Upper lobe of right lung (tissue), 1 donor: ENCODE data around the gene VPS18. TPM values are rescaled to one million over a fixed set of nuclear protein-coding genes. Genes with fewer than 3 reads are reported as not detected.
A peak's percentile ranks its signal among the peaks of the same experiment; 100 is the strongest.

ENCODE experiments used
- ATAC-seq: fragments of 200-7000 bp; cut with Tn5 transposase; one replicate; pipeline ENCODE4 v1.9.1; 2020; ENCODE audit warnings: mild to moderate bottlenecking, moderate library complexity
- DNase-seq: peaks from one replicate; pipeline ENCODE4 v3.0.0-alpha.2; 2020
- H3K27ac ChIP-seq: fragments of 200-600 bp; one replicate; pipeline ENCODE4 v1.8.0; 2022
- H3K27me3 ChIP-seq: fragments of 200-600 bp; one replicate; pipeline ENCODE4 v1.8.0; 2022; ENCODE audit warnings: mild to moderate bottlenecking
- H3K36me3 ChIP-seq: fragments of 200-600 bp; one replicate; pipeline ENCODE4 v1.8.0; 2022
- H3K4me1 ChIP-seq: fragments of 200-600 bp; one replicate; pipeline ENCODE4 v1.8.0; 2022
- H3K4me3 ChIP-seq: fragments of 200-600 bp; one replicate; pipeline ENCODE4 v1.8.0; 2022; ENCODE audit warnings: mild to moderate bottlenecking
- H3K9me3 ChIP-seq: fragments of 200-600 bp; one replicate; pipeline ENCODE4 v1.8.0; 2022
- CTCF ChIP-seq: fragments of 200-600 bp; IDR thresholded peaks from one replicate; pipeline ENCODE4 v1.8.0; 2022; ENCODE audit warnings: antibody characterized with exemption
- intact Hi-C: fragments of 100-400 bp; cut with DNase I; formaldehyde crosslinking; loops from one replicate; pipeline ENCODE4 v1.11.0; 2022
- total RNA-seq: library from RNA; stranded (reverse); fragmentation: NEBNext Ultra II Directional; extraction: Animal tissue kit (Norgen Biotek cat#: 25700); gene quantifications from one replicate; pipeline ENCODE4 v1.2.1, GENCODE V29; 2021
- donor health status: DM: no; HTN: yes; CAD: no; lungs with severe emphysema.

Gene VPS18
- total RNA-seq, 1 donor from 2014 or later: 24.5 TPM

GRCh38 chr15:40911693-40912092 is 17.4 kb downstream of the VPS18 start:
- Histone ChIP-seq H3K27ac (peak overlapping the region; percentile 6), H3K4me3 (no peak overlapping the region), H3K4me1 (peaks cover 26% of the 10 kb centered on the region), H3K36me3 (no peaks in the 10 kb centered on the region), H3K27me3 (no peaks in the 10 kb centered on the region), H3K9me3 (no peaks in the 10 kb centered on the region)
- intact Hi-C loops: no loop called here
- ATAC-seq: no peak
- DNase-seq: no peak
- TF ChIP-seq CTCF: no peak

GRCh38 chr15:40912478-40912877 is 18.2 kb downstream of the VPS18 start:
- TF ChIP-seq CTCF: no peak
- intact Hi-C loops: no loop called here
- H3K9me3 ChIP-seq: no peaks in the 10 kb centered on the region
- H3K27ac ChIP-seq: no peak overlapping the region
- ATAC-seq (no peak), DNase-seq (no peak)
- H3K4me1 ChIP-seq: peaks cover 18% of the 10 kb centered on the region
- no peak overlapping the region for H3K4me3 ChIP-seq
- H3K36me3 ChIP-seq: no peaks in the 10 kb centered on the region
- no peaks in the 10 kb centered on the region for H3K27me3 ChIP-seq

GRCh38 chr15:40914013-40914412 is 19.8 kb downstream of the VPS18 start:
- Histone ChIP-seq H3K4me1 (peaks cover 27% of the 10 kb centered on the region), H3K27ac (no peak overlapping the region), H3K4me3 (no peak overlapping the region), H3K36me3 (no peaks in the 10 kb centered on the region), H3K9me3 (no peaks in the 10 kb centered on the region), H3K27me3 (no peaks in the 10 kb centered on the region)
- DNase-seq (no peak), ATAC-seq (no peak)
- intact Hi-C loops: no loop called here
- TF ChIP-seq CTCF: no peak

- H3K4me3 ChIP-seq: no peak overlapping the region
- no peak for TF ChIP-seq CTCF
- no peak overlapping the region for H3K27ac ChIP-seq
- DNase-seq: no peak
- H3K27me3 ChIP-seq: no peaks in the 10 kb centered on the region
- H3K4me1 ChIP-seq: peaks cover 25% of the 10 kb centered on the region
- no peaks in the 10 kb centered on the region for H3K9me3 ChIP-seq
- intact Hi-C loops: no loop called here
- ATAC-seq: no peak
- no peaks in the 10 kb centered on the region for H3K36me3 ChIP-seq
Measured at GRCh38 chr15:40914486-40914885, 20.2 kb downstream of the VPS18 start.

GRCh38 chr15:40915116-40915661 is 20.9 kb downstream of the VPS18 start:
- no peak for TF ChIP-seq CTCF
- DNase-seq (no peak), ATAC-seq (no peak)
- H3K36me3 ChIP-seq: no peaks in the 10 kb centered on the region
- peaks cover 18% of the 10 kb centered on the region for H3K4me1 ChIP-seq
- no peaks in the 10 kb centered on the region for H3K27me3 ChIP-seq
- no peak overlapping the region for H3K4me3 ChIP-seq
- no peaks in the 10 kb centered on the region for H3K9me3 ChIP-seq
- intact Hi-C loops: no loop called here
- H3K27ac ChIP-seq: peak overlapping the region; percentile 20

- intact Hi-C loops: no loop called here
- peaks cover 15% of the 10 kb centered on the region for H3K4me1 ChIP-seq
- peak overlapping the region; percentile 20 for H3K27ac ChIP-seq
- no peaks in the 10 kb centered on the region for H3K9me3 ChIP-seq
- TF ChIP-seq CTCF: no peak
- H3K4me3 ChIP-seq: no peak overlapping the region
- no peaks in the 10 kb centered on the region for H3K27me3 ChIP-seq
- no peaks in the 10 kb centered on the region for H3K36me3 ChIP-seq
- ATAC-seq (no peak), DNase-seq (no peak)
Measured at GRCh38 chr15:40915679-40916078, 21.4 kb downstream of the VPS18 start.
